AG09319 (cell line): ENCODE measurements around the gene NOL4L.

Source experiments
- DNase-seq: peaks from one replicate; pipeline ENCODE4 v3.0.0-alpha.2; 2010; ENCODE audit warnings: low read depth; ENCODE audit errors: extremely low read depth
- TF ChIP-seq, protein P1 (sequence below): IDR thresholded peaks from 2 replicates; pipeline ENCODE4 v1.5.1; 2011; ENCODE audit warnings: low read depth, mild to moderate bottlenecking, inconsistent platforms, low read length, moderate library complexity

NOL4L gene

DNA sequence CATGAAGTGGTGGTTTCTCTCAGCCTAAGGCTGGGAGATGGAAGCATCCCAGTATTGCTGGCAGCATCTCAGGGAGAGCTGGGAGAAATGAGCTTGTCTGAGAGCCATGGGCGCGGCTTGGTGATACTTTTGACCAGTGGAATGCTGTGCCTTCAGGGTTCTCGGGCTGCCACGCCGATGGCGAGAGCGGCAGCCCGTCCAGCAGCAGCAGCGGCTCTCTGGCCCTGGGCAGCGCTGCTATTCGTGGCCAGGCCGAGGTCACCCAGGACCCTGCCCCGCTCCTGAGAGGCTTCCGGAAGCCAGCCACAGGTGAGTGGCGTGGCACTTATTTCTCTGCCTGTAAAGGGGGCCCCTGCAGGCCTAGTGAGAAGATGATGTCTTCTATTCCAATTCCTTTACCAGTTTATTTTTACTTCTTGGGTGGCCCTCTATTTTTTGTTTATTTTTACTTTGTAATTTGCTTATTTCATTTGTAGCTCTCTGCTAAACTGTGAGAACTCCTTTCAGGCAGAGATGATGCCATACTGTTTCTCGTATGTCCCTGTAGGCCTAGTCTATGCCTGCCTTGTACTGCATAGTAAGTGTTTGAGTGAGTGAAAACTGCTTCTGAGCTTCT is 155.3 kb downstream of the NOL4L start:
- TF ChIP-seq, protein P1, sequence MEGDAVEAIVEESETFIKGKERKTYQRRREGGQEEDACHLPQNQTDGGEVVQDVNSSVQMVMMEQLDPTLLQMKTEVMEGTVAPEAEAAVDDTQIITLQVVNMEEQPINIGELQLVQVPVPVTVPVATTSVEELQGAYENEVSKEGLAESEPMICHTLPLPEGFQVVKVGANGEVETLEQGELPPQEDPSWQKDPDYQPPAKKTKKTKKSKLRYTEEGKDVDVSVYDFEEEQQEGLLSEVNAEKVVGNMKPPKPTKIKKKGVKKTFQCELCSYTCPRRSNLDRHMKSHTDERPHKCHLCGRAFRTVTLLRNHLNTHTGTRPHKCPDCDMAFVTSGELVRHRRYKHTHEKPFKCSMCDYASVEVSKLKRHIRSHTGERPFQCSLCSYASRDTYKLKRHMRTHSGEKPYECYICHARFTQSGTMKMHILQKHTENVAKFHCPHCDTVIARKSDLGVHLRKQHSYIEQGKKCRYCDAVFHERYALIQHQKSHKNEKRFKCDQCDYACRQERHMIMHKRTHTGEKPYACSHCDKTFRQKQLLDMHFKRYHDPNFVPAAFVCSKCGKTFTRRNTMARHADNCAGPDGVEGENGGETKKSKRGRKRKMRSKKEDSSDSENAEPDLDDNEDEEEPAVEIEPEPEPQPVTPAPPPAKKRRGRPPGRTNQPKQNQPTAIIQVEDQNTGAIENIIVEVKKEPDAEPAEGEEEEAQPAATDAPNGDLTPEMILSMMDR: no peak
- DNase-seq: no peak

DNA sequence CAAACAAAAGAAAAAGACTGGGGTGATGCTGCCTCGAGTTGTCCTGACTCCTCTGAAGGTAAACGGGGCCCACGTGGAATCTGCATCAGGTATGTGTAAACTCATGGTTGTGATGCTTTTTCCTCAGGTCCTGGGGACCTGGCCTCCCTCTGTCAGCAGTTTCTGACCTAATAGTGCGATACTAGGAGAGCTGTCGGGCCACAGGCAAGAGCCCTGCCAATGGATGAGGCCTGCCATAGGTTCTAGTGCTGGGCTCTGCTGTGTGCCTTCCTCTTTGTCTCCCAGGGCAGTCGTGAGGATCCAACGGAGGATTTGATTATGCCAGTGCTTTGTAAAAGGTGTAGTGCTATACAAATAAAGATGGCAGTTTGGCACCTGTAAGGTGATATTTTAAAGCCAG is 155.8 kb downstream of the NOL4L start:
- TF ChIP-seq, protein P1: no peak
- DNase-seq: no peak

DNA sequence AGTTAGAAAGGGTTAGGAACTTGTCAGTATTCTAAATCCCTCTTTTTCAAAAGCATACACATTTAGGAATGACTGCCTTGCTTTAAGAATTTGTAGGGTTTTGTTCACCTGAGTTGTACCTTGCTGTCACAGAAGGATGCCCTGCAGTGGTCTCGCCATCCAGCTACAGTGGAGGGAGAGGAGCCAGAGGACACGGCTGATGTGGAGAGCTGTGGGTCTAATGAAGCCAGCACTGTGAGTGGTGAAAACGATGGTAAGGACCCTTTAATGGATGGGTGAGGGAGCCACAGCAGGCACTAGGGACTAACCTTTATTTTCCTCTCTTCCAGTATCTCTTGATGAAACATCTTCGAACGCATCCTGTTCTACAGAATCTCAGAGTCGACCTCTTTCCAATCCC is 157.1 kb downstream of the NOL4L start:
- TF ChIP-seq, protein P1: no peak

DNA sequence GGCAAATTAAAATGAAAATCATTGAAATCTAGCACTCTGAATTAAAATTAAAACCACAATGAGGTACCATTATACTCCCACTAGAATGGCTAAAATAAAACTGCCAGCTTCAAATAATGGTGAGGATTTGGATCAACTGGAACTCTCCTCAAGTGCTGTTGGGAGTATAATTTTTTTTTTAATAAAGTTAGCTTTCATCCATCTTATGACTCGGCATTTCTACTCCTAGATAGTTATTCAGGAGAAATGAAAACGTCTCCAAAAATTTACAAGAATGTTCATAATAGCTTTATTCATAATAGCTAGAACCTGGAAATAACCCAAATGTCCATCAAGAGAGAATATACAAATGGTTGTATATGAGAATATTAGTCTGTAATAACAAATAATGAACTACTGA is 163.8 kb downstream of the NOL4L start:
- TF ChIP-seq, protein P1: no peak
- DNase-seq: no peak

More for the DNA sequence above, 157.1 kb downstream of the NOL4L start:
- no peak for DNase-seq

DNA sequence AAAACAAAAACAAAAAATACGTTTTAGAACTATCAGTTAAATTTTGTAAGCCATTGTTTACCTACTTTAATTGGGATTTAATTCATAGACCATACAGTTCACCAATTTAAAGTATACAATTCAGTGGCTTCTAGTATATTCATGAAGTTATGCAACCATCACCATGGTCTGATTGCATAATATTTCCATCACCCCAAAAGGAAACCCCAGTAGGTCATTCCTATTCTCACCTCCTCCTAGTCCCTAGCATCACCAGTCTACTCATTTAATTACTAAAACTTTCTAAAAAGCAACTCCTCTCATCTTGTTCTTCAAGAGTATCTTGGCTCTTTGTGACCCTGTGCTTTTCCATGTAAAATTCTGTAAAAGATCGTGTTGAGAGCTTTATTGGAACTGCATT is 166.8 kb downstream of the NOL4L start:
- DNase-seq: no peak
- TF ChIP-seq, protein P1: no peak

DNA sequence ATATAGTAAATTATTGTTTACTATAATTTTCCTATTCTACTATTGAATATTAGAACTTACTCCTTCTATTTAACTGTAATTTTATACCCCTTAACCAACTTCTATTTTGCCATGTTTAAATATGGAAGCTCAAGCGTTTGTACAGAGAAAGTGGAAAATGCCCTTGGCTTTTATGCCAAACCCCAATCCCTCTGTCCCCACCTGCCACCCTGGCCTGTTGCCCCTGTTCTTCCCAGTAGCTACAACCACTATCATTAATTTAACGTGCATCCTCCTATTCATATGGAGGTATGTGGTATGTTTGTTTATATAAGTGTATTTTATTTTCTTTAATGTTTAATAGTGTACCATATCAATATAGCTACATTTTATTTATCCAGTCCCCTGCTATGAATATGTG is 168.9 kb downstream of the NOL4L start:
- TF ChIP-seq, protein P1: no peak
- DNase-seq: no peak

DNA sequence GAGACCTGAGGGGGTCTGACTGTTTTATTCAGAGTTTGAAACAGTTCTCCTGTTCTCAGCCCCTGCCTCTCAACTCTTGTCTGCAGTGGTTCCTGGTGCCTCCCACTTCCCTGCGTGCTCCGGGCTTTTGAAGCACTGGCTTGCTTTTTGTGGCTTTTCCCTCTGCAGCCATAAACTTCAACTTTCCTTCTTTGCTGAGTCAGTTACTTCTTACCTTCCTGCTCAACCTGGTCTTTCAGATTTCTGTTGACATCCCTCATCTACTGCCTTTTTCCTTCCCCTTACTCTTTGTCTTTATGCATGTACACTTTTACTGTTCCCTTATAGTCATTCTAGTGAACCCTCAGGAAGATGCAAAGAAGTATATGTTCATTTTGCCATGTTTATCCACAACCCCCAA is 169.6 kb downstream of the NOL4L start:
- TF ChIP-seq, protein P1: no peak
- DNase-seq: no peak
